ENCODE results near the gene EIF5B.

DNA sequence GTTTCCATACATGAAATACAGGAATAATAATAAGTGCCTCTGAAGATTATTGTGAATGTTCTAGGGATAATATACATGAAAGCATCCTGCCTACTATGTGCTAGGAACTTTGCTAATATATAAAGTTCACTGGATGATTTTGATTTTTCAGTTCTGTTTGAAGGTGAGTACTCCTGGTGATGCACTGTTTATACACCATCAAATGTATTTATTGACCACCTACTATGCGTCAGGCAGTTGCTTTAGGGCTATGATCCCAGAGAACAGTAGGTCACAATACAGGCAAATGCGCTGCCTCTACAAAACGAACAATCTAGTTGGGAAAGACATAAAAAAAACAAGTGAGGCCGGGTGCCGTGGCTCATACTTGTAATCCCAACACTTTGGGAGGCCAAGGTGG lies 11.8 kb upstream of the EIF5B start:
- no peak for TF ChIP-seq POLR2A (IDR thresholded peaks at IDR 0.05)
- TF ChIP-seq, protein P1, sequence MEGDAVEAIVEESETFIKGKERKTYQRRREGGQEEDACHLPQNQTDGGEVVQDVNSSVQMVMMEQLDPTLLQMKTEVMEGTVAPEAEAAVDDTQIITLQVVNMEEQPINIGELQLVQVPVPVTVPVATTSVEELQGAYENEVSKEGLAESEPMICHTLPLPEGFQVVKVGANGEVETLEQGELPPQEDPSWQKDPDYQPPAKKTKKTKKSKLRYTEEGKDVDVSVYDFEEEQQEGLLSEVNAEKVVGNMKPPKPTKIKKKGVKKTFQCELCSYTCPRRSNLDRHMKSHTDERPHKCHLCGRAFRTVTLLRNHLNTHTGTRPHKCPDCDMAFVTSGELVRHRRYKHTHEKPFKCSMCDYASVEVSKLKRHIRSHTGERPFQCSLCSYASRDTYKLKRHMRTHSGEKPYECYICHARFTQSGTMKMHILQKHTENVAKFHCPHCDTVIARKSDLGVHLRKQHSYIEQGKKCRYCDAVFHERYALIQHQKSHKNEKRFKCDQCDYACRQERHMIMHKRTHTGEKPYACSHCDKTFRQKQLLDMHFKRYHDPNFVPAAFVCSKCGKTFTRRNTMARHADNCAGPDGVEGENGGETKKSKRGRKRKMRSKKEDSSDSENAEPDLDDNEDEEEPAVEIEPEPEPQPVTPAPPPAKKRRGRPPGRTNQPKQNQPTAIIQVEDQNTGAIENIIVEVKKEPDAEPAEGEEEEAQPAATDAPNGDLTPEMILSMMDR (IDR thresholded peaks at IDR 0.05), result no peak
